GM06990 (cell line): Measurements from ENCODE around the gene SLC6A12.

Experiments
- DNase-seq: peaks from one replicate; pipeline ENCODE4 v3.0.0-alpha.2; 2011; ENCODE audit not compliant: insufficient read length; ENCODE audit errors: extremely low read depth
- H3K27me3 ChIP-seq: replicated peaks from 2 replicates; pipeline ENCODE4 v1.6.0; 2011; ENCODE audit warnings: low read length; ENCODE audit not compliant: control insufficient read depth, insufficient read depth
- H3K36me3 ChIP-seq: 2 replicates; pipeline ENCODE4 v1.5.1; 2011; ENCODE audit warnings: low read length; ENCODE audit not compliant: control insufficient read depth, insufficient read depth
- H3K4me3 ChIP-seq: replicated peaks from 2 replicates; pipeline ENCODE4 v1.5.1; 2011; ENCODE audit warnings: low read depth, mild to moderate bottlenecking, control low read depth, low read length
- TF ChIP-seq, protein P1 (sequence below): IDR thresholded peaks from 2 replicates; pipeline ENCODE4 v1.5.1; 2011; ENCODE audit warnings: low read length, control low read depth, mild to moderate bottlenecking, inconsistent platforms; ENCODE audit not compliant: insufficient read depth, poor library complexity, severe bottlenecking

The SLC6A12 gene

DNA sequence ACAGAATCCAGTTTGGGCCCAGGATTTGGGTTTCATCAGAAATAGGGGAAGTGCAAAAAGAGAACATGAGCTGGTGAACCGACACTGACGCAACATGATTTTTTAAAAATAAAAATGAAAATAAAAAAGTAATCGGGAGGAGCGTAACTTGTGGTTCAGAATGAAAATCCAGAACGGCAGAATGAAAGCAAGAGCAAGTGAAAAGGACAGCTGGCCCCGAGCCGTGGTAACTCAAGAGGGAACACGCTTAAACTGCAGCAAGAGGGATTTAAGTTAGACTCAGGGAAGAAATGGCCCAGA lies 1.6 kb downstream of the SLC6A12 start:
- DNase-seq: no peak
- Histone ChIP-seq H3K4me3 (no peak overlapping the region), H3K27me3 (peaks cover 2% of the 10 kb centered on the region), H3K36me3 (no peaks in the 10 kb centered on the region)
- TF ChIP-seq, protein P1, sequence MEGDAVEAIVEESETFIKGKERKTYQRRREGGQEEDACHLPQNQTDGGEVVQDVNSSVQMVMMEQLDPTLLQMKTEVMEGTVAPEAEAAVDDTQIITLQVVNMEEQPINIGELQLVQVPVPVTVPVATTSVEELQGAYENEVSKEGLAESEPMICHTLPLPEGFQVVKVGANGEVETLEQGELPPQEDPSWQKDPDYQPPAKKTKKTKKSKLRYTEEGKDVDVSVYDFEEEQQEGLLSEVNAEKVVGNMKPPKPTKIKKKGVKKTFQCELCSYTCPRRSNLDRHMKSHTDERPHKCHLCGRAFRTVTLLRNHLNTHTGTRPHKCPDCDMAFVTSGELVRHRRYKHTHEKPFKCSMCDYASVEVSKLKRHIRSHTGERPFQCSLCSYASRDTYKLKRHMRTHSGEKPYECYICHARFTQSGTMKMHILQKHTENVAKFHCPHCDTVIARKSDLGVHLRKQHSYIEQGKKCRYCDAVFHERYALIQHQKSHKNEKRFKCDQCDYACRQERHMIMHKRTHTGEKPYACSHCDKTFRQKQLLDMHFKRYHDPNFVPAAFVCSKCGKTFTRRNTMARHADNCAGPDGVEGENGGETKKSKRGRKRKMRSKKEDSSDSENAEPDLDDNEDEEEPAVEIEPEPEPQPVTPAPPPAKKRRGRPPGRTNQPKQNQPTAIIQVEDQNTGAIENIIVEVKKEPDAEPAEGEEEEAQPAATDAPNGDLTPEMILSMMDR: no peak

- H3K4me3 ChIP-seq: no peak overlapping the region
- DNase-seq: no peak
- H3K36me3 ChIP-seq: no peaks in the 10 kb centered on the region
- peaks cover 2% of the 10 kb centered on the region for H3K27me3 ChIP-seq
- TF ChIP-seq, protein P1: no peak
These were observed 2.1 kb downstream of the SLC6A12 start for GRCh38 chr12:211639-212414.

- no peak for DNase-seq
- Histone ChIP-seq H3K36me3 (no peaks in the 10 kb centered on the region), H3K27me3 (peaks cover 2% of the 10 kb centered on the region), H3K4me3 (no peak overlapping the region)
- TF ChIP-seq, protein P1: no peak
These were observed 2.9 kb downstream of the SLC6A12 start for GRCh38 chr12:211142-211465.

GRCh38 chr12:210277-211141 lies 3.4 kb downstream of the SLC6A12 start:
- H3K27me3 ChIP-seq: peaks cover 2% of the 10 kb centered on the region
- no peak for DNase-seq
- no peak overlapping the region for H3K4me3 ChIP-seq
- no peaks in the 10 kb centered on the region for H3K36me3 ChIP-seq
- TF ChIP-seq, protein P1: no peak

GRCh38 chr12:209851-210250 lies 4.1 kb downstream of the SLC6A12 start:
- TF ChIP-seq, protein P1: no peak
- peaks cover 2% of the 10 kb centered on the region for H3K27me3 ChIP-seq
- no peak overlapping the region for H3K4me3 ChIP-seq
- no peaks in the 10 kb centered on the region for H3K36me3 ChIP-seq
- DNase-seq: no peak
